Activated CD8-positive, alpha-beta T cell treated with anti-CD3 and anti-CD28 coated beads for 36 hours (primary cell): ENCODE data around the gene SLC35F3. TPM values are rescaled to one million over a fixed set of nuclear protein-coding genes. Genes with fewer than 3 reads are reported as not detected.

Experiments
- ATAC-seq: fragments of 200-7000 bp; cut with Tn5 transposase; one replicate; pipeline ENCODE4 v1.10.0; 2021; ENCODE audit warnings: mild to moderate bottlenecking, moderate library complexity
- CTCF ChIA-PET: fragments of 350-600 bp; sonication (Branson Sonifier 250); formaldehyde crosslinking; loops from one replicate; lab custom pipeline; 2021; ENCODE audit warnings: antibody characterized with exemption; lab: Charles Lee
- POLR2A ChIA-PET: fragments of 350-600 bp; sonication (Branson Sonifier 250); formaldehyde crosslinking; loops from one replicate; lab custom pipeline; 2021; ENCODE audit warnings: antibody characterized with exemption; lab: Charles Lee
- DNase-seq: peaks from one replicate; pipeline ENCODE4 v3.0.0-alpha.2; 2020
- H3K27ac Mint-ChIP-seq: one replicate; pipeline ENCODE4 v1.8.0; 2021; ENCODE audit warnings: mild to moderate bottlenecking, mixed read lengths
- H3K27me3 Mint-ChIP-seq: one replicate; pipeline ENCODE4 v1.8.0; 2021; ENCODE audit warnings: mixed read lengths
- H3K36me3 Mint-ChIP-seq: one replicate; pipeline ENCODE4 v1.8.0; 2021; ENCODE audit warnings: low read depth, mixed read lengths
- H3K4me1 Mint-ChIP-seq: one replicate; pipeline ENCODE4 v1.8.0; 2021; ENCODE audit warnings: low read depth, mixed read lengths
- H3K4me3 Mint-ChIP-seq: one replicate; pipeline ENCODE4 v1.8.0; 2021; ENCODE audit warnings: mild to moderate bottlenecking, moderate library complexity, mixed read lengths
- H3K9me3 Mint-ChIP-seq: one replicate; pipeline ENCODE4 v1.8.0; 2021; ENCODE audit warnings: mixed read lengths
- CTCF ChIP-seq: fragments of 200-600 bp; IDR thresholded peaks from one replicate; pipeline ENCODE4 v1.8.0; 2022; ENCODE audit warnings: antibody characterized with exemption, mild to moderate bottlenecking
- intact Hi-C: fragments of 100-400 bp; cut with micrococcal nuclease; formaldehyde crosslinking; loops from one replicate; pipeline ENCODE4 v1.10.0; 2022
- total RNA-seq, 2 experiments: library from RNA; stranded (reverse); gene quantifications; one replicate each; pipeline ENCODE4 v1.2.3, GENCODE V29; 2021

Gene SLC35F3
- total RNA-seq, 2 experiments from 2014 or later, result 3.1 to 3.5 TPM

GRCh38 chr1:233998456-233998855 lies 94.0 kb downstream of the SLC35F3 start:
- Mint-ChIP-seq H3K27me3 (peaks cover 14% of the 10 kb centered on the region), H3K27ac (no peak overlapping the region), H3K4me1 (peaks cover 3% of the 10 kb centered on the region), H3K36me3 (no peaks in the 10 kb centered on the region), H3K4me3 (no peak overlapping the region), H3K9me3 (no peaks in the 10 kb centered on the region)
- no peak for TF ChIP-seq CTCF
- intact Hi-C loops, result no loop called here
- ChIA-PET POLR2A (no interaction called here), CTCF (no interaction called here)
- no peak for DNase-seq
- ATAC-seq, result no peak

- intact Hi-C loops, result no loop called here
- H3K27me3 Mint-ChIP-seq, result peaks cover 14% of the 10 kb centered on the region
- ATAC-seq (no peak), DNase-seq (no peak)
- POLR2A ChIA-PET, result no interaction called here
- TF ChIP-seq CTCF, result no peak
- H3K9me3 Mint-ChIP-seq, result no peaks in the 10 kb centered on the region
- no peaks in the 10 kb centered on the region for H3K36me3 Mint-ChIP-seq
- no peak overlapping the region for H3K27ac Mint-ChIP-seq
- H3K4me3 Mint-ChIP-seq, result no peak overlapping the region
- CTCF ChIA-PET, result no interaction called here
- H3K4me1 Mint-ChIP-seq, result peaks cover under 1% of the 10 kb centered on the region
Observed at GRCh38 chr1:233998891-233999290, 94.4 kb downstream of the SLC35F3 start.

- H3K36me3 Mint-ChIP-seq, result no peaks in the 10 kb centered on the region
- DNase-seq, result no peak
- H3K27me3 Mint-ChIP-seq, result peaks cover 17% of the 10 kb centered on the region
- ChIA-PET POLR2A (interaction anchor here (0.6 kb wide), 1 partner anchor 560 kb away, joined by 3 read pairs; no protein-coding TSS in a partner anchor), CTCF (no interaction called here)
- no peak overlapping the region for H3K4me3 Mint-ChIP-seq
- no peak for ATAC-seq
- H3K27ac Mint-ChIP-seq, result no peak overlapping the region
- intact Hi-C loops, result no loop called here
- H3K9me3 Mint-ChIP-seq, result no peaks in the 10 kb centered on the region
- TF ChIP-seq CTCF, result no peak
- no peaks in the 10 kb centered on the region for H3K4me1 Mint-ChIP-seq
Observed at GRCh38 chr1:234000557-234001041, 96.1 kb downstream of the SLC35F3 start.

GRCh38 chr1:234001817-234002216 lies 97.3 kb downstream of the SLC35F3 start:
- CTCF ChIA-PET, result no interaction called here
- Mint-ChIP-seq H3K36me3 (no peaks in the 10 kb centered on the region), H3K4me3 (no peak overlapping the region), H3K4me1 (no peaks in the 10 kb centered on the region), H3K9me3 (no peaks in the 10 kb centered on the region), H3K27me3 (peaks cover 18% of the 10 kb centered on the region), H3K27ac (no peak overlapping the region)
- no peak for DNase-seq
- POLR2A ChIA-PET, result no interaction called here
- TF ChIP-seq CTCF, result no peak
- ATAC-seq, result no peak
- intact Hi-C loops, result no loop called here

- CTCF ChIA-PET, result no interaction called here
- no peaks in the 10 kb centered on the region for H3K4me1 Mint-ChIP-seq
- H3K27ac Mint-ChIP-seq, result no peak overlapping the region
- ATAC-seq (no peak), DNase-seq (no peak)
- no peaks in the 10 kb centered on the region for H3K36me3 Mint-ChIP-seq
- intact Hi-C loops, result no loop called here
- peaks cover 3% of the 10 kb centered on the region for H3K9me3 Mint-ChIP-seq
- peaks cover 8% of the 10 kb centered on the region for H3K27me3 Mint-ChIP-seq
- H3K4me3 Mint-ChIP-seq, result no peak overlapping the region
- no peak for TF ChIP-seq CTCF
- POLR2A ChIA-PET, result interaction anchor here (0.6 kb wide), 1 partner anchor 11 kb away, joined by 3 read pairs; no protein-coding TSS in a partner anchor
Observed at GRCh38 chr1:234004591-234004990, 100.1 kb downstream of the SLC35F3 start.
